NCI-H226 (cell line): Measurements from ENCODE around the gene TMEM267.
"Not testable (repeated sequence)": the region's sequence is repeated elsewhere in the genome, so short reads cannot be mapped to it uniquely, and the experiment has no call there.

Source experiments
- DNase-seq: peaks from one replicate; pipeline ENCODE4 v3.0.0-alpha.2; 2015

The TMEM267 gene, protein sequence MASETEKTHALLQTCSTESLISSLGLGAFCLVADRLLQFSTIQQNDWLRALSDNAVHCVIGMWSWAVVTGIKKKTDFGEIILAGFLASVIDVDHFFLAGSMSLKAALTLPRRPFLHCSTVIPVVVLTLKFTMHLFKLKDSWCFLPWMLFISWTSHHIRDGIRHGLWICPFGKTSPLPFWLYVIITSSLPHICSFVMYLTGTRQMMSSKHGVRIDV

DNA sequence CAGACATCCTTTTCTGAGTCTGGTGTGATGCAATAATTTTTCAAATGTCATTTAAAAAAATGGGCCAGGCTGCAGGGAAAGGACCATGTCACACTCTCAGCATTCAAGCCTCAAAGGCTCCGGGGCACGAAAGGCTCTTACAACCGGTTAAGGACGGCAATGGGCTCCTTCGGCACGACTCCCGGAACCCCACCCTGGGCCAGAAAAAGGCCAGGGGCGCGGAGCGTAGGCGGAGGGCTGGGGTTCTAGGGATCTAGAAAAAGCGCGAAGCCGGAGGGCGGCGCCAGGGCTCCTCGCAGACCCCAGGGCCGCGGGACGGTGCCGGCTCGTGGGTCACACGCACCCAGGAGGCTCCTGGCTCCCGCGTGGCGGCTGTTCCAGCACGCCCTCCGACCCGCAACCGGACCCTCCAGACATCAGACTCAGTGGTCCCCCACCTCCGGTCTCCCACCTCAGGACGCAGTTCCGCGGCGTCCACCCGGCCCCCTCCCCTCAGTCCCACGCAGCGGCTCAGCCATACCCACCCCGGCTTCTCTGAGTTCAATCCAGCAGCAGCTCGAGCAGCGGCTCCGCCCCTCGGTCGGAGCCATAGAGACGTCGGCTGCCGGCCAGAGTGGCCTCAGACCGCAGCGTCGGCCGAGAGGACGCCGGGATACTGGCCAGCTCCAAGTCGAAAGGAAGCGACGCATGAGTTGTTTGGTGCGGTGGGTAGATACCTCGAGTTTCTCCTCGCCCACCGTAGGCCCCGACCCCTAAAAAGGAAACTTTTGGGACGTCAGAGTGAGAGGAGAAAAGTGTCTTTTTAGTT lies at the start of gene TMEM267:
Gene TMEM267 (minus strand): TSS at position 568 of the 808 bp plus-strand sequence. CDS start 29,896 bp downstream, outside the sequence.
- peak; percentile 95 for DNase-seq

DNA sequence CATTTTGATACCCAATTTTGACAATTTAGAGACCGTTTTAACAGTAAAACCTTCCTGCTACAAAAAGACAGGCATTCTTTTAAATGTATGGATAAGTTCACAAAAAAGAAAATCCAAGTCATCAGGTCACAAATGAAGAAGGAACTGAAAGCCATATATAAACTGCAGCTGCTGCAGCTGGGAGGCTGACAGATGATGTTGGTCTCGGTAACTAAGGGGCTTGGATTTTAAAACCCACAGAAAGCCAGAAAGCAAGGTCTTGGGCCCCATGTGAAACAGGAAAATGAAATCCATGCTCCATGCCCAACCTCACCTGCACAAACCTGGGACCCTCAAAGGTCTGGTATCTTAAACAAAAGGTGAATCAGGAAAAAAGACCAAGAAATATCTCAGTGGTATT lies 47.0 kb upstream of the TMEM267 start:
- no peak for DNase-seq

DNA sequence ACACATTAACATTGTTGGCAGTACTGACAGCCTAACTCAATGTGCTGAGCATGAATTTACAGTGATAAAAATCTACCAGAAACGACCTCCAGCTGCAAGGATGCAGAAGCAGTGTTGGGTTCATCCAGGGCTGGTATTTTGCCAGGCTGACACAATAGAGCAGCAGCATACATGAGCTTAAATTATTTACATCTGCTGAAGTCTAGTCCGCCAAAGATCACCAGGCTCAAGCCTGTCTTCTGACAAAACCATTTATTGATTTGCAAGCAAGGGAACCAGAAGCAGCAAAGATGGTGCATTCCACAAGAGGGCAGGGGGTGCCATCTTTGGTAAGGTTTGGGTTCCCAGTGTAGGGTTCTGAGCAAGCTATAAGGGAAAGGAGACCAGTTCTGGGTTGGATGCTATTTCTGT lies 40.0 kb upstream of the TMEM267 start:
- DNase-seq, result no peak

DNA sequence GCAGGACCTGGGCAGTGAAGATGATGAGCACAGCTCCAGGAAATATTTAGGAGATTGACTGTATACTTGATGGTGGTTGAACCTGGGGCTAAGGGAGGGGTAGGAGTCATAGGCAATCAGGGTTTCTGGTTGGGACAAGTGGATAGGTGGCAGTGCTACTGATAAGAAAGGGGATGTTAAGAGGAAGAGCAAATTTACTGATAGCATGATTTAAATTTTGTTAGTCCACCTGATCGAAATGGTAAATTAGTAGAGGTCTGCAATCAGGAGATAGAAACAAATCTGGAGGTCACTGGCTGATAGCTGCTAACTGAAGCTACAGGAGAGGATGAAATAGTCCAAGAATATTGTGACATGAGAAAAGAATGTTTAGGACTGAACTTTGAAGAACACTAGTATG lies 37.0 kb upstream of the TMEM267 start:
- no peak for DNase-seq

DNA sequence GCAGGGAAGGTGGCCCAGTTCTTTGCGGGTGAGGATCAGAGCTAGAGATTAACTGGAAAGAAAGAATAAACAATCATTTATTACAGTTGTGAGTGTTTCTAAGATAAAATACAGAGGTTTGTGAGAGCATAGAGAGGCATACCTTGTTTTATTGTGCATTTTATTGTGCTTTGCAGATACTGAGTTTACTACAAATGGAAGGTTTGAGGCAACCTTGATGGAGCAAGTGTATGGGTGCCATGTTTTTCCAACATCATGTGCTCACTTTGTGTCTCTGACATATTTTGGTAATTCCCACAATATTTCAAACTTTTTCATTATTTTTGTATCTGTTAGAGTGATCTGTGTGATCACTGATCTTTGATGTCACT lies 32.0 kb upstream of the TMEM267 start:
- no peak for DNase-seq

DNA sequence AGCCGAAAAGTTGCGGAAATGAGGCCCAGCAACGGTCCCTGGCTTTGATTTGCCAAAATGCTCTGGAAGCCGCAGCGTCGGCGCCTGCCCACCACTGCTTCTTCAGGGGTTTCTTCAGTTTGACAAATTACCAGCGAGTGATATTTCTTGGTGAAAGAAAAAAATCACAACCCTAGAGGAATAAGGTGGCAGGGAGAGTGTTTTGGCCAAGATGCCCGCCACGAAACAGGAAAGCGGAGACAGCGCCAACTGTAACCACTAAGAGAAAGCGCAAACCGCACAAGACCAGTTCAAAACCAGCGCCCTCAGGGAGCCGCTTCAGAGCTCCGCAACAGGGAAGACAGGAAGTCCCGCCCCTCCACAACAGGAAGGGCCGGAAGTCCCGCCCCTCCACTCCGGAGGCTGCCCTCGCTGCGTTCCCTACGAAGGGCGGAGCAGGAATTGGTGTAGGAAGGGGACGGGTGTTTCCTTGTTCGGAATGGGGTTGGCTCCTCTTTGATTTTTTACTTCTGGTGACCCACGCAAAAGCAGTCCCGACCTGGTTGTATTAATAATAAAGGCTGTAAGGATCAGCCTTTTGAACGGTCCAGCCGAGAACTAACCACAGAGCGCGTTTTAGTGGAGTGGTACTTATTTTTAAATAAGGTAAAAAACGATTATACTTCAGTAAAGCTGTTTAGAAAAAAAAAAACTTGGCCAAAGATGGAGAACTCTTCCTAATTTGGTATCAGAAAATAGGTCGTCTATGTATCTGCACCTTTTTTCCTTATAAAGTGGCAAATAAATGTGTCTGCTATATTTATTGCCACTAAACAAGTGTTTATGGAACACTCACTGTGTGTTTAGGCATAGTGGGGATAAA lies 31.4 kb upstream of the TMEM267 start, which contains the start of gene C5orf34:
Gene C5orf34 (minus strand): TSS at position 333 of the 862 bp plus-strand sequence. CDS start 5,809 bp downstream, outside the sequence.
- DNase-seq, result peak; percentile 93

DNA sequence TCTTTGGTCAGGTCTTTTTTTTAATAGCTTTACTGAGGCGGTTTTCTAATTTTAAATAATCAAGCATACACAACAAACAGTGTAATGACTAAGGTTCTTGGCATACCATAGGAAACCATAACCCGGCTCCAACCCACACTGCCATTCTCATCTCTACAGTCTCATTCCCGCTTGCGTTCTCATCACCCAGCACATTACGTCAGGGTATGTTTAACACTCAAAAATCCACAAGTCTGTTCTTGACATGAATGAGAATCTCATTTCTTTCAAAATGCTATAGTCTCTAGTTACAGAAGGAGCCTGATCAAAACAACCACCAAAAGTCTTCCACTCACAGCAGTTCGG lies 30.8 kb upstream of the TMEM267 start:
- peak; percentile 36 for DNase-seq

DNA sequence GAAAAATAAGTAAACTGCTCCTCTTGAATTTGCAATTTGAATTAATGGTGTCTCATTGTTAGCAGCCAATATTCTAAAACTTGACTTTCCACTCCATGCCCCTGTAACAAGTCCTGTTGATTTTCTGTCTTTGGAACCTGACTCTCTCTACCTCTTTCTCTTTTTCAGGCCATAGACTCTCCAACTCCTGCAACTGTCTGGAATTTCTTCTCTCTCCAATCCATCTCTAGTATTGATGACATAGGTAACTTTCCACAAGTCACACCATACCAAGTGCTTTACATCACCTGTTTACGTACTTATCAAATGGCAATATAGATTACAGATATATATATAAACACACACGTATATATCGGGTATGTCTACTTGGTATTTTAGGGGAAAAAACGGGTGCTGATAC lies 30.4 kb upstream of the TMEM267 start:
- no peak for DNase-seq

DNA sequence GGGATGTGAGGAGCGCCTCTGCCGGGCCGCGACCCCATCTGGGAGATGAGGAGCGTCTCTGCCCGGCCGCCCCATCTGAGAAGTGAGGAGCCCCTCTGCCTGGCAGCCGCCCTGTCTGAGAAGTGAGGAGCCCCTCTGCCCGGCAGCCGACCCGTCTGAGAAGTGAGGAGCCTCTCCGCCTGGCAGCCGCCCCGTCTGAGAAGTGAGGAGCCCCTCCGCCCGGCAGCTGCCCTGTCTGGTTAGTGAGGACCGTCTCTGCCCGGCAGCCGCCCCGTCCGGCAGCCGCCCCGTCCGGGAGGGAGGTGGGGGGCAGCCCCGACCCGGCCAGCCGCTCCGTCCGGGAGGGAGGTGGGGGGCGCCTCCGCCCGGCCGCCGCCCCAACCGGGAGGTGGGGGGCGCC lies 27.4 kb upstream of the TMEM267 start:
- not testable (repeated sequence) for DNase-seq

DNA sequence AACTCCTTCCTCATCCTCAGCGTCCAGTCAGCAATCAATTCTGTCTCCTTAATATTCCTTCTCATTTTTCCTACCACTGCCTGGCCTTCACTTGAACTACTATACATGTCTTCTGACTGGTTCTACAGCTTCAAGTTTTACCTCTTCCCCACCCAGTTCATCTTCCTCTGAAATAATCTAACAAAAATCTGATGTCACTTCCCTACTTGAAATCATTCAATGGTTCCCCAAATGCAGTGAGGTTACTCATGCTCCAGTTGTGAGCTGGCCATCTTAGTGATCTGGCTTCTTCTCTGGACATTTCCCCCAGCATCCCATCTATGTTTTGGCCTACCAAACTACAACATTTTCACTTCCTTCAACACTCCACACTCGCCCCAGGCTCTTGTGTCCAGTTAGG lies 14.9 kb upstream of the TMEM267 start:
- no peak for DNase-seq

DNA sequence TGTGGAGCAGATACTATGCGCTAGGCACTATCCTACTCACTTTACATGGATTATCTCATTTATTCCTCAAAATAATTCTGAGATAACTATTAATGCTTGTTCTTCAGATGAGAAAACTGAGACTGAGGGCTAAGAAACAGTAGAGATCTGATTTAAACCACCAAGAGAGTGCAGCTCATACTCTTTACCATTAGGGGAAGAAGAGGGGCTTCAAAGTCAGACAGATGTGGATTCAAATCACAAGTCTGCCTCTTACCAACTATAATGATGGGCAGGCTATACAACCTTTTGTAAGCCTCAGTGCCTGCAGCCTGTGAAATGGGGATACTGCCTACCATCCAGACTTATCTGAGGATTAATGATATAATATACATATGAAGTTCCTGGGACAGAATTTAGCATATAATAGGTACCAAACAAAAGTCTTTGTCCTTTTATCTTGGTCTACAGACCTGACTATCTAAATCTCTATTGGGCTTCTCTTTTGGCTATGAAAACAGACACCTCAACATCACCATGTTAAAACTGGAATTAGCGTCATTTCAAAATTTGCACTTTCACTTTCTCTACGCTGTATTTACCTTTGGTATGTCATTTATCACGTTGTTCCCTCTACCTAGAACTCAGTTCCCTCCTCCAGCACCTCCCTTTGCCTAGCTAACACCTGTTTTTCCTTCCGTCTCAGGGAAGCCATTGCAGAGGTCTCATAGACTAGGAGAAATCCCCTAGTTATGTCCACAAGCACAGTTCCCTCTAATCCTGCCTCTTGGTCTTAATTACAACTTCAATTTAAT lies 13.8 kb upstream of the TMEM267 start:
- no peak for DNase-seq

DNA sequence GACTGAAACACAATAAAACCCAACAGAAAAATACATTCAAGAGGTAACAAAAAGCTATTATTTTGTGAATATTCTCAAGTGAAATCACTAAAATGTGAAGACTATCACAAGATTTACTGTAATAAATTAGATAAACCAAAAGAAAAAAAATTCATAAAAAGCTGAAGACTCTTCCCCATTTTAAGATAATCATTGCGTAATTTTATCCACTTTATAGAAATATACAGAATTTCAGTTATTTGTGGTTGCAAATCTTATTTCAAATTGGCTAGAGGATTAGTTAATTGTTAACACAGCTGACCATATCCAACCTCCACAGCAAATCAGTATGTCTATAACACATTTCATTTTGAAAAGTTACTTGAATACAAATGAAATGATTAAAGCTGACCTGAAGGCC lies 7.7 kb upstream of the TMEM267 start:
- no peak for DNase-seq

DNA sequence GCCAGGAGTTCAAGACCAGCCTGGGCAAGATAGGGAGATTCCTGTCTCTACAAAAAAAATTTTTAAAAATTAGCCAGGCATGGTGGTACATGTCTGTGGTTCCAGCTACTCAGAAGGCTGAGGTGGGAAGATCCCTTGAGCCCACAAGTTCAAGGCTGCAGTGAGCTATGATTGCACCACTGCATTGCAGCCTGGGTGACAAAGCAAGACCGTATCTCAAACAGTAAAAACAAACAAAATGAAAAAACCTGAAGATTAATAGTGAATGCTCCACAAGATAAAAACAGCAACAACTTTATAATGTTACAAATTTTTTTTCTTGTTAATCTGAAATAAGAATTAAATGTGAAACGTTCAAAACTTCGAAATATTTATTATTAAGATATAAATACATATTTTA lies 2.7 kb upstream of the TMEM267 start:
- DNase-seq, result no peak

DNA sequence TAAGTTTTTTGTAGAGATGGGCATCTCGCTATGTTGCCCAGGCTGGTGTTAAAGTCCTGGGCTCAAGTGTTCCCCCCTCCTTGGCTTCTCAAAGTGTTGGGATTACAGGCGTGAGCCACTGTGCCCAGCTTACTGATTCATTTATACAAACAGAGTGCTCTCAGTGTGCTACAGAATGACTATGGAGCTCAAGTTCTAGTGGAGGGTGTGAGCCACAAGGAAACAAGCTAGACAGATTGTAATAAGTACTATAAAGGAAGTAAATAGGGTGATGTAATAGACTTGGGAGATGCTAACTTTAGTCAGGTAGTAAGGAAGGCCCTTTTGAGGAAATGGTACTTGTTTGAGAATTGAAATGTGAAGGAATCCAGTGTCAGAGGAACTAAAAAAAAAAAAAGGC lies 1.7 kb upstream of the TMEM267 start:
- DNase-seq, result no peak

DNA sequence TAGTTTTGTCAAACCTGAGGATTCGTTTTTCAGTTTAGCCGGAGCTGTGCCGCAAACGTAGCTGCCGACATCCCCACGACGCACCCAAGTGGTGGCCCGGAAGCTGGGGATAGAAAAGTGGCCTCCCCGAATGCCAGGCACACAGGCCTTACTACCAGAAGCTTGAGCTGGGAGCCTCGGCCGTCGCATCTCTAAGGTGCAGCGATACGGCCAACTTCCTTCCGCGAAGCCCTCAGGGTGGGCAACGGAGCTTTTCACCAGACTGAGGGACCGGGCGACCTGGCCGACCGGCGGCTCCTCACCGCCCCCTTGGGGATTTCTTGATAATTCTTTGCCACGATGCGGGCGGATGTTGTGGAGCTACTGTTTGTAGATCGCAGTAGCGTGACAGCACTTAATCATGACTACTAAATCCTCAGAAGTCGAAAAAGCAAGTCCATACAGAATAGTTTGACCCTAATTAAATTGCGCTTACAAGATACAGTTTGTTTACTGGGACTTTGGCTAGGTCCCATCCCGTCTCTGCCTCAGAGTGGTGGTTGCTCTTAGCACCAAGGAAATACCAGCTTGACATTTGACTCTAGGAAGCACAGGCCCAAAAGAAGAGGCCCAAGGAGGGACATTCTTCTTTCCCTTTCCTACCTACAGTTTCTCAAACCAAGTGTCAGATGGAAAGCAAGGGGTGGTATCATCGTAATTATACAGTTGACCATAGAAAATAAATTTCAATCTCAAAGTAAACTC lies 613 bp upstream of the TMEM267 start:
- peak; percentile 74 for DNase-seq

DNA sequence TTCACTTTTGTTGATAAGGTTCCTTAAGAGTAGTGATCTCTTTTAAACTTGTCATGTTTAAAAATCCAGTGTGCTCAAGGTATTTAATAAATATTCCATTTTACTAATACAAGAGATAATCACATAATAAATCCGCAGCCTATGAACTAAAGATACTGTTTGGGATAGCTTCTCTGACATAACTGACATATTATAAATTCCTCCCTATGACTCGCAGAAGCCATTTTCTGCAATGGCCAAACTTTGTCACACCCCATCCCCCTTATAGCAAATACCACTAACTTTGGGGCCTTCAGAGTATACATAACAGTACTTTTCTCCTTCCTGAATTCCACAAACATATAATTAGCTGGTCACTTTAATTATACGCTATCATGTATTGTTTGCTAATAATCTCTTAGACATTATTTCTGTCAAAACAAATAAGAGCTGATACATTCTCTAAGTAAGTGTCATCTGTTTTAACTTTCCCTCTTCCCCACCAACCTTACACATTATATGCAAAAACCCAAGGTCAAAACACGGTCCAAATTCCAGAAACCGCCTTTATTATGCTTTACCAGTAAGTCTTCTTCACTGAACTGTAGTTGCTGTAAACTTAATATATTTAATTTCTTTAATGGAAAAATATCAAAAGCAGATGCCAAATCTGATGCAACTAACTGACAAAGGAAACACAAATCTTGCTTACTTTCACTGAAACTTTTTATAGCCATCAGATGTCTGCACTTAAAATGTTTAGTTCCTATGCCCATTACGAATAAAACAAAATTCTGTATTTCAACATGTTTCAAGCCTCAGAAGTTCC lies 971 bp downstream of the TMEM267 start:
- no peak for DNase-seq

DNA sequence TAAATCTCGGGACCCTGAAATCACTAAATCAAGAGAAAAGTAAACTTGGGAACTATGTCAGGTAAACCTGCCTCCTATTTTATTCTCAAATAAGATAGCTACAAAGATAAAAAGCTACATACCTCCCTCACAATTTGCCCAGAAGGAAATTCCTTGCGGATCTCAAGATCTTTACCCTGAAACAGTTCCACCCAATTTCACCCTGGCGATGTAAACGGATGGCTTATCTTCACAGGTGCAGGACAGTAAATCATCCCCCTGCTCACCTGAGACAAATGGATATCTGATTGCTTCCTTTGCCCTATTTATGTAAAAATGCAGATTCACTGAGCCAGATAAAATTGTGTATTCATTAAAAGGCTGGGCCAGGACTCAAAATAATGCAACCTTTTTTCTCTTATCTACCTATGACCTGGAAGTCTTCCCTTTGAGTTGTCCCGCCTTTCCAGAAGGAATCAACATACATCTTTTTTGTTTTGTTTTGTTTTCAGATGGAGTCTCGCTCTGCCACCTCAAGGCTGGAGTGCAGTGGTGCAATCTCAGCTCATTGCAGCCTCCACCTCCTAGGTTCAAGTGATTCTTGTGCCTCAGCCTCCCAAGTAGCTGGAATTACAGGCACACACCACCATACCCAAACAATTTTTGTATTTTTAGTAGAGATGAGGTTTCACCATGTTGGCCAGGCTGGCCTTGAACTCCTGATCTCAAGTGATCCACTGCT lies 13.8 kb downstream of the TMEM267 start:
- DNase-seq, result no peak

DNA sequence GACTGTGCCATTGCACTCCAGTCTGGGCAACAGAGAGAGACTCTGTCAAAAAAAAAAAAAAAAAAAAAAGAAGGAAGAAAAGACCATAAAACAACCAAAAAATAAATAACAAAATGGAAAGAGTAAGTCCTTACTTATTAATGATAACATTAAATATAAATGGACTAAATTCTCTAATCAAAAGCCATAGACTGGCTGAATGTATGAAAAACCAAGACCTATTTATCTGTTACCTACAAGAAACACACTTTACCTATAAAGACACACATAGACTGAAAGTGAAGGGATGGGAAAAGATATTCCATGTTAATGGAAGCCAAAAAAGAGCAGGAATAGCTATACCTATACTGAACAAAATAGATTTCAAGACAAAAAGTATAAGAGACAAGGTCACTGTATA lies 16.6 kb downstream of the TMEM267 start:
- DNase-seq, result no peak

DNA sequence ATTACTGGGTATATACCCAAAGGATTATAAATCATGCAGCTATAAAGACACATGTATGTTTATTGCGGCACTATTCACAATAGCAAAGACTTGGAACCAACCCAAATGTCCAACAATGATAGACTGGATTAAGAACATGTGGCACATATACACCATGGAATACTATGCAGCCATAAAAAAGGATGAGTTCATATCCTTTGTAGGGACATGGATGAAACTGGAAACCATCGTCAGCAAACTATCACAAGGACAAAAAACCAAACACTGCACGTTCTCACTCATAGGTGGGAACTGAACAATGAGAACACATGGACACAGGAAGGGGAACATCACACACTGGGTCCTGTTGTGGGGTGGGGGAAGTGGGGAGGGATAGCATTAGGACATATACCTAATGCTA lies 18.2 kb downstream of the TMEM267 start:
- DNase-seq, result not testable (repeated sequence)

DNA sequence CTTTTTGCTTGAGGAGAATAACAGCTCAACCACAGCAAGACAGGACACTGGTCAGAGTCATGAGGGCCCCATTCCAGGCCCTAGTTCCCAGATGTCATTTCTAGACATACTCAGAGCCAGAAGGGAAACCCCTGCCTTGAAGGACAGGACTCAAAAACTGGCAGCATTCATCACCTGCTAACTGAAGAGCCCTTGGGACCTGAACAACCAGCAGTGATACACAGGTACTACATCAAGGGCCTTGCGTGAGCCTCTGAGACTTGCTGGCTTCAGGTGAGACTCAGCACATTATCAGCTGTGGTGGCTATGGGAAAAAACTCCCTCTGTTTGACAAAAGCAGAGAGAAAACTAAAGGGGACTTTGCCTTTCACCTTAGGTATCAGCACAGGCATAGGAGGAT lies 22.6 kb downstream of the TMEM267 start:
- no peak for DNase-seq
